ENCODE measurements around the gene PLCB3. TPM values are rescaled to one million over a fixed set of nuclear protein-coding genes. Genes with fewer than 3 reads are reported as not detected.

The PLCB3 gene
- total and polyA plus RNA-seq, 2 of the 13 experiments (the other 11 are each of a cell fraction or from before 2014, with no cell fraction given) = 7.5 to 13.8 TPM

DNA sequence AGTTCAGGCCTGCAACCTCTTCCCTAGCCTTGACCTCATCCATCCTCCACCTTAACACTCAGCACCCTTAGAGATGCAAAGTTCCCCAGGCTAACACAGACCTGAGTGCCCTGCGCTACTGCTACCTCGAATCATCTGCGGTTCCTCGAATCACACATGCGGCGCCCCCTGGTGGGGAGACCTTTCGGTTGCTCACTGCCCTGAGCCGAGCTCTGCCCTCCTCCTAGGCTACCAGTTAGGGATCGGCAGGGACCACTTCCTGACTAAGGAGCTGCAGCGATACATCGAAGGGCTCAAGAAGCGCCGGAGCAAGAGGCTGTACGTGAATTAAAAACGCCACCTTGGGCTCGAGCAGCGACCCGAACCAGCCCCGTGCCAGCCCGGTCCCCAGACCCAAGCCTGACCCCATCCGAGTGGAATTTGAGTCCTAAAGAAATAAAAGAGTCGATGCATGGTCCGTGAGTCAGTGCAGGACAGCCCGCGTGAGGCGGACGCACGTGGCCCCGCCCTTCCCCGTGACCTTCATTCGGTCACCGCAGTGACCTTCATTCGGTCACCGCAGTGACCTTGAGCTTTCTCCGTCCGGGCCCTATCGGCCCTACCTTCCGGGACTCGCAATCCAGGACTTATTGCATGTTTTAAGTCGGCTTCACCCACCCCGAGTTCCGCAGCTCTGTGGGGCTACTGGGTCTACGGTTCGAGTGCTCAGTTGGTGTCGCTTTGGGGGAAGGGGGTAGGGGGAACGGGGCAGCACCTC is 53.2 kb downstream of the PLCB3 start (continued):
- TF ChIP-seq, protein P1, sequence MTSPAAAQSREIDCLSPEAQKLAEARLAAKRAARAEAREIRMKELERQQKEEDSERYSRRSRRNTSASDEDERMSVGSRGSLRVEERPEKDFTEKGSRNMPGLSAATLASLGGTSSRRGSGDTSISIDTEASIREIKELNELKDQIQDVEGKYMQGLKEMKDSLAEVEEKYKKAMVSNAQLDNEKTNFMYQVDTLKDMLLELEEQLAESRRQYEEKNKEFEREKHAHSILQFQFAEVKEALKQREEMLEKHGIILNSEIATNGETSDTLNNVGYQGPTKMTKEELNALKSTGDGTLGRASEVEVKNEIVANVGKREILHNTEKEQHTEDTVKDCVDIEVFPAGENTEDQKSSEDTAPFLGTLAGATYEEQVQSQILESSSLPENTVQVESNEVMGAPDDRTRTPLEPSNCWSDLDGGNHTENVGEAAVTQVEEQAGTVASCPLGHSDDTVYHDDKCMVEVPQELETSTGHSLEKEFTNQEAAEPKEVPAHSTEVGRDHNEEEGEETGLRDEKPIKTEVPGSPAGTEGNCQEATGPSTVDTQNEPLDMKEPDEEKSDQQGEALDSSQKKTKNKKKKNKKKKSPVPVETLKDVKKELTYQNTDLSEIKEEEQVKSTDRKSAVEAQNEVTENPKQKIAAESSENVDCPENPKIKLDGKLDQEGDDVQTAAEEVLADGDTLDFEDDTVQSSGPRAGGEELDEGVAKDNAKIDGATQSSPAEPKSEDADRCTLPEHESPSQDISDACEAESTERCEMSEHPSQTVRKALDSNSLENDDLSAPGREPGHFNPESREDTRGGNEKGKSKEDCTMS (CRISPR knock-in tag; conservative IDR thresholded peaks at IDR 0.05) = no peak
- peak; percentile 46 for TF ChIP-seq CCAR2 (optimal IDR thresholded peaks at IDR 0.05; ENCODE audit: low read depth, low read length)
- peak; percentile 50; the same call in 1 of the 2 replicates for TF ChIP-seq ZMYM3 (CRISPR knock-in tag; IDR thresholded peaks at IDR 0.05)
- TF ChIP-seq SALL1 (CRISPR knock-in tag; IDR thresholded peaks at IDR 0.05) = peak; percentile 61; the same call in 1 of the 2 replicates
- TF ChIP-seq EEA1 (CRISPR knock-in tag; IDR thresholded peaks at IDR 0.05; ENCODE audit: borderline replicate concordance) = no peak
- no peak for TF ChIP-seq ZNF460 (CRISPR knock-in tag; IDR thresholded peaks at IDR 0.05; ENCODE audit: borderline replicate concordance)
- no peak; the same call in 1 of the 2 replicates for TF ChIP-seq MXD4 (CRISPR knock-in tag; IDR thresholded peaks at IDR 0.05)
- TF ChIP-seq ZNF720 (CRISPR knock-in tag; IDR thresholded peaks at IDR 0.05) = no peak
- TF ChIP-seq ZNF687 (CRISPR knock-in tag; IDR thresholded peaks at IDR 0.05) = peak; percentile 84
- TF ChIP-seq RFX5 (IDR thresholded peaks at IDR 0.05; ENCODE audit: low read depth, low read length) = no peak
- no peak for TF ChIP-seq HNF1A (IDR thresholded peaks at IDR 0.05; ENCODE audit: low read depth)
- TF ChIP-seq HNF1A (CRISPR knock-in tag; IDR thresholded peaks at IDR 0.05; ENCODE audit: borderline replicate concordance) = no peak
- no peak; the same call in 1 of the 2 replicates for TF ChIP-seq CREM (IDR thresholded peaks at IDR 0.05)
- no peak for TF ChIP-seq CREM (CRISPR knock-in tag; IDR thresholded peaks at IDR 0.05)
- TF ChIP-seq ZSCAN31 (CRISPR knock-in tag; IDR thresholded peaks at IDR 0.05; ENCODE audit: low read depth) = no peak
- TF ChIP-seq MTF1 (CRISPR knock-in tag; IDR thresholded peaks at IDR 0.05) = no peak
